Measurements from ENCODE around the gene BMPR1A.

BMPR1A gene

GRCh38 chr10:86716466-86716865, 40.0 kb upstream of the BMPR1A start:
- Histone ChIP-seq H3K36me3 (replicated peaks; ENCODE audit: low read depth, low read length) (no peaks in the 10 kb centered on the region), H3K79me2 (ENCODE audit: low read length) (no peaks in the 10 kb centered on the region; the same call in 1 of the 2 replicates), H3K4me1 (ENCODE audit: low read length) (peaks cover 3% of the 10 kb centered on the region; the same call in 1 of the 2 replicates), H4K20me1 (ENCODE audit: insufficient read depth, low read length) (no peaks in the 10 kb centered on the region), H3K9me3 (ENCODE audit: insufficient read depth, low read length) (no peaks in the 10 kb centered on the region), H2AFZ (ENCODE audit: low read depth, low read length) (no peak overlapping the region), H3K27me3 (ENCODE audit: low read depth, low read length) (no peaks in the 10 kb centered on the region), H3K4me2 (ENCODE audit: low read length) (no peak overlapping the region), H3K9ac (ENCODE audit: low read length) (no peak overlapping the region), H3K4me3 (ENCODE audit: low read length) (no peak overlapping the region), H3K27ac (ENCODE audit: low read length) (no peak overlapping the region)
- TF ChIP-seq EZH2phosphoT487 (IDR thresholded peaks at IDR 0.05; ENCODE audit: low read depth) (no peak), CTCF (IDR thresholded peaks at IDR 0.05; ENCODE audit: low read depth, low read length) (no peak)

GRCh38 chr10:86718556-86718955, 37.9 kb upstream of the BMPR1A start:
- Histone ChIP-seq H3K36me3 (replicated peaks; ENCODE audit: low read depth, low read length) (no peaks in the 10 kb centered on the region), H3K79me2 (ENCODE audit: low read length) (no peaks in the 10 kb centered on the region), H3K4me2 (ENCODE audit: low read length) (no peak overlapping the region), H4K20me1 (ENCODE audit: insufficient read depth, low read length) (no peaks in the 10 kb centered on the region), H3K27me3 (ENCODE audit: low read depth, low read length) (no peaks in the 10 kb centered on the region), H3K4me3 (ENCODE audit: low read length) (no peak overlapping the region), H2AFZ (ENCODE audit: low read depth, low read length) (no peak overlapping the region), H3K9ac (ENCODE audit: low read length) (no peak overlapping the region), H3K4me1 (ENCODE audit: low read length) (no peaks in the 10 kb centered on the region), H3K27ac (ENCODE audit: low read length) (no peak overlapping the region), H3K9me3 (ENCODE audit: insufficient read depth, low read length) (no peaks in the 10 kb centered on the region)
- TF ChIP-seq EZH2phosphoT487 (IDR thresholded peaks at IDR 0.05; ENCODE audit: low read depth) (no peak), CTCF (IDR thresholded peaks at IDR 0.05; ENCODE audit: low read depth, low read length) (no peak)

GRCh38 chr10:86721232-86721631, 35.2 kb upstream of the BMPR1A start:
- Histone ChIP-seq H3K9me3 (ENCODE audit: insufficient read depth, low read length) (no peaks in the 10 kb centered on the region), H3K27me3 (ENCODE audit: low read depth, low read length) (no peaks in the 10 kb centered on the region), H3K4me2 (ENCODE audit: low read length) (no peak overlapping the region), H3K4me3 (ENCODE audit: low read length) (no peak overlapping the region), H3K9ac (ENCODE audit: low read length) (no peak overlapping the region), H2AFZ (ENCODE audit: low read depth, low read length) (no peak overlapping the region), H3K4me1 (ENCODE audit: low read length) (no peaks in the 10 kb centered on the region), H3K36me3 (replicated peaks; ENCODE audit: low read depth, low read length) (no peaks in the 10 kb centered on the region), H3K79me2 (ENCODE audit: low read length) (no peaks in the 10 kb centered on the region), H3K27ac (ENCODE audit: low read length) (no peak overlapping the region), H4K20me1 (ENCODE audit: insufficient read depth, low read length) (no peaks in the 10 kb centered on the region)
- TF ChIP-seq EZH2phosphoT487 (IDR thresholded peaks at IDR 0.05; ENCODE audit: low read depth) (no peak), CTCF (IDR thresholded peaks at IDR 0.05; ENCODE audit: low read depth, low read length) (no peak)

- Histone ChIP-seq H3K9me3 (ENCODE audit: insufficient read depth, low read length) (no peaks in the 10 kb centered on the region), H4K20me1 (ENCODE audit: insufficient read depth, low read length) (no peaks in the 10 kb centered on the region), H3K4me1 (ENCODE audit: low read length) (no peaks in the 10 kb centered on the region), H3K79me2 (ENCODE audit: low read length) (no peaks in the 10 kb centered on the region), H3K4me3 (ENCODE audit: low read length) (no peak overlapping the region), H3K36me3 (replicated peaks; ENCODE audit: low read depth, low read length) (no peaks in the 10 kb centered on the region), H2AFZ (ENCODE audit: low read depth, low read length) (no peak overlapping the region), H3K27ac (ENCODE audit: low read length) (no peak overlapping the region), H3K27me3 (ENCODE audit: low read depth, low read length) (no peaks in the 10 kb centered on the region), H3K9ac (ENCODE audit: low read length) (no peak overlapping the region), H3K4me2 (ENCODE audit: low read length) (no peak overlapping the region)
- TF ChIP-seq CTCF (IDR thresholded peaks at IDR 0.05; ENCODE audit: low read depth, low read length) (no peak), EZH2phosphoT487 (IDR thresholded peaks at IDR 0.05; ENCODE audit: low read depth) (no peak)
Measured at GRCh38 chr10:86723009-86723408, 33.4 kb upstream of the BMPR1A start.

Data from OCI-LY3 (cell line).